Measurements from ENCODE around the gene SPAG7.

- TF ChIP-seq CTCF (IDR thresholded peaks at IDR 0.05): no peak
- TF ChIP-seq POLR2A (IDR thresholded peaks at IDR 0.05): no peak
Observed at GRCh38 chr17:4944554-4945175, 23.0 kb downstream of the SPAG7 start.
